ENCODE measurements around the gene PHLDA3. TPM values are rescaled to one million over a fixed set of nuclear protein-coding genes. Genes with fewer than 3 reads are reported as not detected.

Gene PHLDA3
- total RNA-seq, 1 experiment from 2014 or later, result 3.4 TPM

DNA sequence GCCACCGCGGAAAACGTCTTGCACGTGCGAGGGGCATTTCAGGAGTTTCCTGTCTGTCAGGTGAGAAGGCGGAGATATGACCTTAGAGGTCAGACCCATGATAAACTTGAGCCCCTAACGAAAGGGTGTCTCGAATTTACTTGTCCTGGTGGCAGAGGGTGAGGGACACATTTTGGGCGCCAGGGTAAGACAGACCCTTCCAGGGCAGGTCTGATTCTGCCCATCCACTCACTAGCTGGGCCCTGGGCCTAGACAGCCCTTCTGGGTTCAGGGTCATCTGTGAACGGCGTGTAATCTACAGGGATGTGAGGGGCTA, 38.3 kb upstream of the PHLDA3 start:
- DNase-seq, result no peak
- H3K4me3 ChIP-seq (ENCODE audit: insufficient read depth, low read depth, low read length), result peak overlapping the region; percentile 32; the same call in 1 of the 2 replicates

DNA sequence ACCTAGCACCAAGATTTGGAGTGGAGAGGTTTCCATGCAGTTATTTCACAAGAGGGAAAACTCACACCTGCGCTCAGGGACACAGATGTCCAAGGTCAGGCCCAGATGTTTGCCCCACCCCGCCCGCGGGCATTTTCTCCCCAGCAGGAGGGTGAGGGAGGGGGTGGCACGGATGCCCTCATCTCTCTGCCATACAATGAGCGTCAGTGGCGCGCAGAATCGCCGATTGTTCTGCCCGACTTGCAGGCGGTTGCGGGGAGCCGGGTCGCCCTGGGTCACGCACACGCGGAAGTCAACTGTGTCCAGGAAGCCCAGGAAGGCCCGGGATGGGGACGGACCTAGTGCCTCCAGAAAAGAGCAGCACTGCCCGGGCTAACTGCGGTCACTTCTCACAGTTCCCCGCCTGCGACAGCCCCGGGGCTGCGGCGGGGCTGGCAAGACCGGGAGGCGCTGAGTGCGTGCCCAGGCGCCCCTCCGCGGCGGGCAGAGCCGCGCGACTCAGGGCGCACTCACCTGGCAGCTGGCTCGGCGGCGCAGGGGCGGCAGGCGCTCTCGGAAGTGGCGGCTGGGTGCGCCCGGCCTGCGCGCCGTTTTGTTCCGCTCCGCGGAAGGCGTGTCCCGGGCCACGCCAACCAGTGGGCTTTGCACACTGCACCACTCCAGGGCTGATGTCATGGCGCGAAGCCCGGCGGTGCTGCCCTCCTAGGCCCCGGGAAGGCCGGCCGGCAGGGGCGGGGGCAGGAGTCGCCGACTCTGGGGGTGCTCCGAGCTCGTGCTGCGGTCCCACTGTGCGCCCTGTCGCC, 37.8 kb upstream of the PHLDA3 start, which contains the start of gene CSRP1:
TSS of gene CSRP1 (minus strand) at position 567 of the 803 bp plus-strand sequence. CDS start 10,820 bp downstream, outside the sequence.
- H3K27me3 ChIP-seq (ENCODE audit: control insufficient read depth, insufficient read depth, low read length), result no peaks in the 10 kb centered on the region; the same call in 1 of the 2 replicates
- DNase-seq, result peak; percentile 80

More for the DNA sequence above, 38.3 kb upstream of the PHLDA3 start:
- Histone ChIP-seq H3K36me3 (replicated peaks; ENCODE audit: control insufficient read depth, insufficient read depth, low read length) (no peaks in the 10 kb centered on the region), H3K27me3 (ENCODE audit: control insufficient read depth, insufficient read depth, low read length) (no peaks in the 10 kb centered on the region; the same call in 1 of the 2 replicates)

GRCh38 chr1:201506092-201506491, 37.1 kb upstream of the PHLDA3 start:
- no peak overlapping the region for H3K4me3 ChIP-seq (ENCODE audit: insufficient read depth, low read depth, low read length)
- H3K27me3 ChIP-seq (ENCODE audit: control insufficient read depth, insufficient read depth, low read length), result no peaks in the 10 kb centered on the region; the same call in 1 of the 2 replicates
- DNase-seq, result no peak
- no peaks in the 10 kb centered on the region for H3K36me3 ChIP-seq (replicated peaks; ENCODE audit: control insufficient read depth, insufficient read depth, low read length)

More for the DNA sequence above, 37.8 kb upstream of the PHLDA3 start, which contains the start of gene CSRP1:
- Histone ChIP-seq H3K4me3 (ENCODE audit: insufficient read depth, low read depth, low read length) (peak within 1 kb of the TSS; percentile 32; the same call in 1 of the 2 replicates), H3K36me3 (replicated peaks; ENCODE audit: control insufficient read depth, insufficient read depth, low read length) (no peaks in the 10 kb centered on the region)

DNA sequence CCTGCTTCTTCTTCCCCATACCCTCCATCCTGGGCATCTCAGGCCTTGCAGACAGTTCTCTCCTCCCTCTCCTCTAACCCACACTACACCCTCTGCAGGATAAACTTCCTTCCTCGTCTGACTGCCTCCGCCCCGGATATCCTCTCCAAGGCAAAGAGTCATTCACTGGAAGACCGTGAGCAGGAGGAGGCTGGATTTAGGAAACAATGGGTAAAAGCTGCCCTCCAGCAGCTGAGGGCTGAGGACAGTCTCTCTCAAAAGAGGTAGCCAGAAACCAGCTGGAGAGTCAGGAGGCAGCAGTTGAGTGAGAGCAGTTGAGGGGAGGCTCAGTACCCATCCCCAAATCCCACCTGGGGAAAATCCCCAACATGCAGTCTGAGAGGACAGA, 36.5 kb upstream of the PHLDA3 start:
- no peaks in the 10 kb centered on the region; the same call in 1 of the 2 replicates for H3K27me3 ChIP-seq (ENCODE audit: control insufficient read depth, insufficient read depth, low read length)
- no peaks in the 10 kb centered on the region for H3K36me3 ChIP-seq (replicated peaks; ENCODE audit: control insufficient read depth, insufficient read depth, low read length)
- no peak overlapping the region for H3K4me3 ChIP-seq (ENCODE audit: insufficient read depth, low read depth, low read length)
- DNase-seq, result peak; percentile 55

DNA sequence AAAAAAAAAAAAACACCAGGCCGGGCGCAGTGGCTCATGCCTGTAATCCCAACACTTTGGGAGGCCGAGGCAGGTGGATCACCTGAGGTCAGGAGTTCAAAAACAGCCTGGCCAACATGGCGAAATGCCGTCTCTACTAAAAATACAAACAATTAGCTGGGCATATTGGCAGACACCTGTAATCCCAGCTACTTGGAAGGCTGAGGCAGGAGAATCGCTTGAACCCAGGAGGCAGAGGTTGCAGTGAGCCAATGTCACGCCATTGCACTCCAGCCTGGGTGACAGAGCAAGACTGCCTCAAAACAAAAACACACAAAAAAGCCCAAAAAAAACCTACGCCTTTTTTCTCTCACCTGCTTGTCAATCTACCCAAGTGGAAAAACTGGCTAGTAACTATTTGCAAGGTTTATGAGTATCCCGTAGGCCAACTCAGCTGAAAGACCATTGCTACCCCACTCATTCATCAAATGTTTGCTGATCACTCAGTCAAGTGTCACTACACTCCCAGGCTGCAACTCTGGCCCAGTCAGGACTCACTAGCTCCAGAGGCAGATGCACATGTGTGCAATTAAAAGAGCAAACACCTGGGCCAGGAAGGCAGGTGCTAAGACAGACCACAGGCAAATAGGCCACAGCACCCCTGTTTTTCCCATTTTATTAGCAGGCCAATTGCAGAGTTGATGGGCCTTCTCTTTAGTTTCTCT, 36.0 kb upstream of the PHLDA3 start:
- no peak for DNase-seq
- Histone ChIP-seq H3K4me3 (ENCODE audit: insufficient read depth, low read depth, low read length) (no peak overlapping the region), H3K36me3 (replicated peaks; ENCODE audit: control insufficient read depth, insufficient read depth, low read length) (no peaks in the 10 kb centered on the region), H3K27me3 (ENCODE audit: control insufficient read depth, insufficient read depth, low read length) (no peaks in the 10 kb centered on the region; the same call in 1 of the 2 replicates)

DNA sequence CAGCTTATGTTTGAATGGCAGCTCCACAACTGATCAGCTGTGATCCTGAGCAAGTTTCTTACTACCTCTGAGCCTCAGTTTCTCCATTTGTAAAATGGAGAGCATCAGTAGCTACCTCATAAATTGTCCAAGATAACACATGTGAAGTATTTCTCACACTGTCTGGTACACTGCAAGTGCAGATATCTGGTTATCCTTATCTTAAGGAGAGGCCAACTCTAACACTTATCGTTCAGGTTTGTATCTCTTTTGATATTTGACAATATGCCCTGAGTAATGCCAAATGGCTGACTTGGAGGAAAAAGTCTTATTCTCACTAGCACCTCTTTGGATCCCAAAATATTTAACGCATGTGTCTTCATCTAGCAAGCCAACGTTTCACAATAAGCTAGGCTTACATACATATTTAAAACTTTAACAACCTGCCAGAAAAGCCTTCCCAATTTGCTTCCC, 35.2 kb upstream of the PHLDA3 start:
- no peak for DNase-seq
- no peaks in the 10 kb centered on the region for H3K36me3 ChIP-seq (replicated peaks; ENCODE audit: control insufficient read depth, insufficient read depth, low read length)
- no peaks in the 10 kb centered on the region; the same call in 1 of the 2 replicates for H3K27me3 ChIP-seq (ENCODE audit: control insufficient read depth, insufficient read depth, low read length)
- H3K4me3 ChIP-seq (ENCODE audit: insufficient read depth, low read depth, low read length), result no peak overlapping the region

DNA sequence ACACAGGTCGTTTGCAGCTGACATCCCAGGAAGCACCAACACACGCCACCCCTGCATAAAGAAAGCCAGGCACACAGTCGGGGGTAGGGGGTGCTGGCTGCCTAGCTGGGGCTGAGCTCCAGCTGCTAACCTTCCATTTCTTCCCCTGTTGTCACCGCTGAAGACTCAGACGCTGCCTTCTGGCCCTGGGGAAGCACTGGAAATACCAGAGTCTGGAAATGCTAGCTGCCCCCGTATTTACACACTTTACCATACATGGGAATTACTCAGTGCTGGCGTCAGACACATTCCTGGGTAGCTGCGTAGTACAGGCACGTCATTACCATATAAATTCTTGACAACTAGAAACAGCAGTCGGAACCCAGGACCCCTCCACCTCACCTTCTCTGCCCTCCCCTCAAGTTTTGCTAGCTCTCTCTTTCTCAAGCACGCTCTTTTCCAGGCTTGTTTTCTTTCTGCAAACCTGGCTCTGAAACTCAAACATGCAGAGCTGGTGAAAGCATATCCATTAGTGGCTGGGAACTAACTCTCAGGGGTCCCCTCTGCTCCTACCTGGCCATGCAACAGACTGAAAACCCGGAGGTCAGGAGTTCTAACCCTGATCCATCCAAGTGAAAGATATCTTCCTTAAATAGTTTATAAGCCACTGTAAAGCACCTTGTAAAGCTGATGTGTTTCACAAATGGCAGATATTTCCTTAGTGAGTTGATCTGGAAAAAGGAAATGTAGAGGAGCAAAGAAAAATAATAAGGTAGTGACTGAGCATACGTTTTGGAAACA, 34.6 kb upstream of the PHLDA3 start:
- H3K27me3 ChIP-seq (ENCODE audit: control insufficient read depth, insufficient read depth, low read length), result no peaks in the 10 kb centered on the region; the same call in 1 of the 2 replicates
- no peak overlapping the region for H3K4me3 ChIP-seq (ENCODE audit: insufficient read depth, low read depth, low read length)
- DNase-seq, result peak; percentile 75
- no peaks in the 10 kb centered on the region for H3K36me3 ChIP-seq (replicated peaks; ENCODE audit: control insufficient read depth, insufficient read depth, low read length)

- H3K4me3 ChIP-seq (ENCODE audit: insufficient read depth, low read depth, low read length), result no peak overlapping the region
- H3K36me3 ChIP-seq (replicated peaks; ENCODE audit: control insufficient read depth, insufficient read depth, low read length), result no peaks in the 10 kb centered on the region
- peaks cover 1% of the 10 kb centered on the region for H3K27me3 ChIP-seq (ENCODE audit: control insufficient read depth, insufficient read depth, low read length)
- DNase-seq, result no peak
Observed at GRCh38 chr1:201502511-201502857, 33.5 kb upstream of the PHLDA3 start.

GRCh38 chr1:201501812-201502510, 33.0 kb upstream of the PHLDA3 start:
- Histone ChIP-seq H3K36me3 (replicated peaks; ENCODE audit: control insufficient read depth, insufficient read depth, low read length) (no peaks in the 10 kb centered on the region), H3K4me3 (ENCODE audit: insufficient read depth, low read depth, low read length) (no peak overlapping the region), H3K27me3 (ENCODE audit: control insufficient read depth, insufficient read depth, low read length) (peaks cover 1% of the 10 kb centered on the region)
- no peak for DNase-seq

DNA sequence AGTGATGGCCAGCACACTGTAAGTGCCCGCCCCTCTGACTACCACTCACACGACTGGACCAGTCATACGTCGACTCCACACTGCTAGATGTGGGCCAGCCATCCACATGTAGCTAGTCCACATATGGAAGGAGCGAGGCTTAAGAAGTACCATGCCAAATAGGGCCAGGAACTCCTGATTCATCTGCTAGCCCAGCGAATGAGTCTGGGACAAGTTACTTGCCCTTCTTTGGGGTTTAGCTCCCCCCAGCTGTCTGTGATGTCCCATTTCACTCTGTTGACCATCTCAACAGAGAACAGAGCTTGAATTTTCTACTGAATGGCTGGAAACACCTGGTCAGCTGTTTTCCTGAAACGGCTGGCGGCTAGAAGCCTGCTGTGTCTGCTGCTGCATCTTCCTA, 32.2 kb upstream of the PHLDA3 start:
- peak; percentile 8 for DNase-seq
- Histone ChIP-seq H3K36me3 (replicated peaks; ENCODE audit: control insufficient read depth, insufficient read depth, low read length) (no peaks in the 10 kb centered on the region), H3K27me3 (ENCODE audit: control insufficient read depth, insufficient read depth, low read length) (peaks cover 1% of the 10 kb centered on the region; the same call in 1 of the 2 replicates), H3K4me3 (ENCODE audit: insufficient read depth, low read depth, low read length) (no peak overlapping the region)

GRCh38 chr1:201500670-201501120, 31.7 kb upstream of the PHLDA3 start:
- peak; percentile 49 for DNase-seq
- H3K36me3 ChIP-seq (replicated peaks; ENCODE audit: control insufficient read depth, insufficient read depth, low read length), result no peaks in the 10 kb centered on the region
- H3K27me3 ChIP-seq (ENCODE audit: control insufficient read depth, insufficient read depth, low read length), result peaks cover 1% of the 10 kb centered on the region; the same call in 1 of the 2 replicates
- no peak overlapping the region for H3K4me3 ChIP-seq (ENCODE audit: insufficient read depth, low read depth, low read length)

- Histone ChIP-seq H3K27me3 (ENCODE audit: control insufficient read depth, insufficient read depth, low read length) (peaks cover 1% of the 10 kb centered on the region; the same call in 1 of the 2 replicates), H3K36me3 (replicated peaks; ENCODE audit: control insufficient read depth, insufficient read depth, low read length) (no peaks in the 10 kb centered on the region; the same call in 1 of the 2 replicates), H3K4me3 (ENCODE audit: insufficient read depth, low read depth, low read length) (no peak overlapping the region)
- DNase-seq, result peak; percentile 53
Observed at GRCh38 chr1:201499795-201500669, 31.0 kb upstream of the PHLDA3 start.

DNA sequence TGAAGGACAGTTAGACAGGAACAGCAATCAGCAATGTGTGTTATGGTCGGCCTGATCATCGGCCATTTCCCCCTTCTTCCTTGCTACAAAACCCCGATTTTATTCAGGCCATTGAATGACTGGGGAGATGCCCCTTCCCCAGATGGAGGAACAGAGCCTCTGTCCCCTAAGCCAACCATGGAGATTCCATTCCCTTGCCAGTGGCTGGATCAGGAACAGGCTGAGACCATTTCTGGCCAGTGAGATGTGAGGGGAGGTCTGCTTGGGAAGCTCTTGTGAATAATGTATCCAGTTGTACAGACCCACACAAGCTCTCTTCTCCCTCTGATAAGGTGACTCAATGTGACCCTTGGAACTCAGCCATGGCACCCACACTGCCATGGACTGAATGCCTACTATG, 30.2 kb upstream of the PHLDA3 start:
- no peak for DNase-seq
- Histone ChIP-seq H3K27me3 (ENCODE audit: control insufficient read depth, insufficient read depth, low read length) (peaks cover 1% of the 10 kb centered on the region; the same call in 1 of the 2 replicates), H3K36me3 (replicated peaks; ENCODE audit: control insufficient read depth, insufficient read depth, low read length) (no peaks in the 10 kb centered on the region; the same call in 1 of the 2 replicates), H3K4me3 (ENCODE audit: insufficient read depth, low read depth, low read length) (no peak overlapping the region)
